HCT116 (cell line): ENCODE data around the gene TSKU. TPM values are rescaled to one million over a fixed set of nuclear protein-coding genes. Genes with fewer than 3 reads are reported as not detected.

Source experiments
- ATAC-seq: fragments of 200-7000 bp; cut with Tn5 transposase; 2 replicates; pipeline ENCODE4 v1.9.1; 2020; ENCODE audit warnings: mild to moderate bottlenecking, moderate library complexity
- BruUV-seq: library from RNA; stranded (reverse); fragments of 400-500 nt; replicated peaks from 2 replicates; lab custom pipeline; 2021; lab: Mats Ljungman, UMichigan
- CTCF ChIA-PET: fragments of 300-600 bp; sonication (Branson Sonifier 250); formaldehyde crosslinking; loops from one replicate; lab custom pipeline; 2021; ENCODE audit warnings: antibody characterized with exemption; lab: Charles Lee
- POLR2A ChIA-PET: fragments of 300-600, 350-600 bp; sonication (Branson Sonifier 250); formaldehyde crosslinking; loops from one replicate; lab custom pipeline; 2021; ENCODE audit warnings: antibody characterized with exemption; lab: Charles Lee
- RAD21 ChIA-PET, 2 experiments: fragments of 300-600 bp; sonication (Branson Sonifier 250); formaldehyde crosslinking; loops; one replicate each; lab custom pipeline; 2023; ENCODE audit warnings: low total read pairs in 2 of 2; ENCODE audit not compliant: uncharacterized antibody in 2 of 2, unreplicated experiment in 2 of 2, low non-redundant PET in 1 of 2; lab: Charles Lee
- DNase-seq: peaks from one replicate; pipeline ENCODE4 v3.0.0-alpha.2; 2010; ENCODE audit warnings: low read depth, low spot score
- H2AFZ ChIP-seq: fragments of 200-600 bp; shearing (Covaris generic), sonication (generic); 2 replicates; pipeline ENCODE4 v1.6.1; 2017; ENCODE audit warnings: low read depth, mixed run types, mixed read lengths, antibody characterized with exemption, low read length; ENCODE audit not compliant: poor library complexity, severe bottlenecking
- H3K27ac ChIP-seq: 2 replicates; pipeline ENCODE4 v1.5.1; 2012; ENCODE audit warnings: low read depth, low read length
- H3K27me3 ChIP-seq: fragments of 200-600 bp; sonication (generic); 2 replicates; pipeline ENCODE4 v1.6.1; 2016; ENCODE audit warnings: mixed run types, low read length, mixed read lengths; ENCODE audit not compliant: insufficient read depth
- H3K36me3 ChIP-seq, 2 experiments: fragments of 200-500 bp in 1 of 2; fragments of 200-600 bp in 1 of 2; sonication (Bioruptor generic) in 1 of 2; sonication (generic) in 1 of 2; 2 replicates each; pipeline versions ENCODE4 v1.5.1 to v1.6.1; 2014 to 2016; ENCODE audit warnings: low read length in 2 of 2, inconsistent platforms in 1 of 2, mixed read lengths in 1 of 2, mixed run types in 1 of 2; ENCODE audit not compliant: insufficient read depth in 2 of 2, control insufficient read depth in 1 of 2
- H3K4me1 ChIP-seq, 2 experiments: fragments of 200-600 bp in 1 of 2; sonication (generic) in 1 of 2; 2 replicates each; pipeline versions ENCODE4 v1.5.1 to v1.6.1; 2012 to 2017; ENCODE audit warnings: low read length in 2 of 2, inconsistent platforms in 1 of 2, mild to moderate bottlenecking in 1 of 2, mixed read lengths in 1 of 2, mixed run types in 1 of 2, moderate library complexity in 1 of 2; ENCODE audit not compliant: insufficient read depth in 2 of 2, control insufficient read depth in 1 of 2
- H3K4me2 ChIP-seq: fragments of 200-600 bp; sonication (generic); 2 replicates; pipeline ENCODE4 v1.6.1; 2017; ENCODE audit warnings: mixed run types, low read length, mixed read lengths
- H3K4me3 ChIP-seq, 2 experiments: fragments of 200-600 bp in 1 of 2; sonication (generic) in 1 of 2; replicated peaks in 1 of 2; 2 replicates each; pipeline ENCODE4 v1.5.1; 2011 to 2016; ENCODE audit warnings: low read length in 2 of 2, control low read depth in 1 of 2, low read depth in 1 of 2, mild to moderate bottlenecking in 1 of 2, mixed read lengths in 1 of 2, mixed run types in 1 of 2
- H3K79me2 ChIP-seq: fragments of 200-600 bp; sonication (generic); 2 replicates; pipeline ENCODE4 v1.6.1; 2017; ENCODE audit warnings: mild to moderate bottlenecking, mixed run types, low read length, moderate library complexity, mixed read lengths; ENCODE audit not compliant: insufficient read depth
- H3K9ac ChIP-seq: fragments of 200-600 bp; sonication (generic); 2 replicates; pipeline ENCODE4 v1.6.1; 2016; ENCODE audit warnings: low read length, mixed read lengths
- H3K9me2 ChIP-seq: fragments of 200-600 bp; sonication (generic), shearing (Covaris generic); 2 replicates; pipeline ENCODE4 v1.6.1; 2017; ENCODE audit warnings: mixed run types, mild to moderate bottlenecking, moderate library complexity; ENCODE audit not compliant: insufficient read depth
- H3K9me3 ChIP-seq, 2 experiments: fragments of 200-500 bp in 1 of 2; fragments of 200-600 bp in 1 of 2; sonication (Bioruptor generic) in 1 of 2; sonication (generic) in 1 of 2; 2 replicates each; pipeline ENCODE4 v1.6.1; 2014 to 2017; ENCODE audit warnings: low read length in 2 of 2, mixed read lengths in 2 of 2, inconsistent platforms in 1 of 2, low read depth in 1 of 2, mild to moderate bottlenecking in 1 of 2, mixed run types in 1 of 2, moderate library complexity in 1 of 2; ENCODE audit not compliant: control insufficient read depth in 1 of 2, insufficient read depth in 1 of 2
- H4K20me1 ChIP-seq: fragments of 200-600 bp; sonication (generic), shearing (Covaris generic); 2 replicates; pipeline ENCODE4 v1.6.1; 2017; ENCODE audit warnings: mixed run types, mild to moderate bottlenecking, moderate library complexity; ENCODE audit not compliant: insufficient read depth
- CBX3 ChIP-seq: IDR thresholded peaks from 2 replicates; pipeline ENCODE4 v1.6.1; 2012; ENCODE audit warnings: low read depth
- EGR1 ChIP-seq: IDR thresholded peaks from 2 replicates; pipeline ENCODE4 v1.6.1; 2012; ENCODE audit warnings: low read depth
- EZH2 ChIP-seq: fragments of 200-600 bp; sonication (generic); IDR thresholded peaks from 2 replicates; pipeline ENCODE4 v1.6.1; 2017; ENCODE audit warnings: antibody characterized with exemption, mixed run types
- EZH2phosphoT487 ChIP-seq: fragments of 200-600 bp; IDR thresholded peaks from 2 replicates; pipeline ENCODE4 v1.6.1; 2018; ENCODE audit warnings: antibody characterized with exemption, borderline replicate concordance
- FOSL1 ChIP-seq: IDR thresholded peaks from 2 replicates; pipeline ENCODE4 v1.6.1; 2012; ENCODE audit warnings: low read depth
- JUND ChIP-seq: IDR thresholded peaks from 2 replicates; pipeline ENCODE4 v1.6.1; 2012
- POLR2A ChIP-seq: IDR thresholded peaks from 2 replicates; pipeline ENCODE4 v1.7.0; 2011; ENCODE audit warnings: borderline replicate concordance; ENCODE audit not compliant: insufficient read depth, insufficient read length; ENCODE audit errors: extremely low read depth
- POLR2AphosphoS5 ChIP-seq: IDR thresholded peaks from 2 replicates; pipeline ENCODE4 v1.6.1; 2011; ENCODE audit warnings: mild to moderate bottlenecking, low read depth, low read length, moderate library complexity
- RAD21 ChIP-seq: IDR thresholded peaks from 2 replicates; pipeline ENCODE4 v1.6.1; 2012; ENCODE audit warnings: low read depth, mild to moderate bottlenecking
- SIN3A ChIP-seq: IDR thresholded peaks from 2 replicates; pipeline ENCODE4 v1.6.1; 2012; ENCODE audit warnings: low read depth
- SP1 ChIP-seq: IDR thresholded peaks from 2 replicates; pipeline ENCODE4 v1.6.1; 2012; ENCODE audit warnings: low read depth
- SRF ChIP-seq: IDR thresholded peaks from 2 replicates; pipeline ENCODE4 v1.6.1; 2012; ENCODE audit warnings: low read depth
- TCF7L2 ChIP-seq: IDR thresholded peaks from 2 replicates; pipeline ENCODE4 v1.7.0; 2011; ENCODE audit warnings: borderline replicate concordance, inconsistent platforms; ENCODE audit not compliant: insufficient read depth, insufficient read length; ENCODE audit errors: extremely low read depth
- ZFX ChIP-seq: fragments of 450-650 bp; IDR thresholded peaks from 2 replicates; pipeline ENCODE4 v1.6.1; 2017
- ZNF274 ChIP-seq: fragments of 200-500 bp; sonication (Bioruptor generic); IDR thresholded peaks from 2 replicates; pipeline ENCODE4 v1.6.1; 2014; ENCODE audit warnings: mild to moderate bottlenecking, low read depth, low read length, inconsistent platforms
- intact Hi-C: fragments of 100-400 bp; cut with micrococcal nuclease; formaldehyde crosslinking; loops from 2 replicates; pipeline ENCODE4 v1.10.0; 2022
- total RNA-seq: library from RNA; stranded (reverse); gene quantifications from one replicate; pipeline ENCODE4 v1.2.1, GENCODE V29; 2021; ENCODE audit not compliant: unreplicated experiment
- TF ChIP-seq, protein P1 (sequence below): IDR thresholded peaks from 2 replicates; pipeline ENCODE4 v1.6.1; 2011; ENCODE audit warnings: mild to moderate bottlenecking, low read length, moderate library complexity; ENCODE audit not compliant: insufficient replicate concordance; ENCODE audit errors: extremely low read depth
- TF ChIP-seq, protein P2 (sequence below), 3 experiments: fragments of 200-600 bp in 1 of 3; sonication (generic) in 1 of 3; IDR thresholded peaks in 2 of 3; conservative IDR thresholded peaks in 1 of 3; 2 replicates each; pipeline ENCODE4 v1.5.1; 2012 to 2017; ENCODE audit warnings: low read depth in 2 of 3, low read length in 2 of 3, antibody characterized with exemption in 1 of 3, borderline replicate concordance in 1 of 3, control low read depth in 1 of 3, mild to moderate bottlenecking in 1 of 3, mixed read lengths in 1 of 3, mixed run types in 1 of 3, moderate library complexity in 1 of 3; ENCODE audit not compliant: insufficient read depth in 1 of 3
- TF ChIP-seq, protein P3 (sequence below): IDR thresholded peaks from 2 replicates; pipeline ENCODE4 v1.6.1; 2012; ENCODE audit warnings: low read depth
- TF ChIP-seq, protein P4 (sequence below): IDR thresholded peaks from 2 replicates; pipeline ENCODE4 v1.6.1; 2012

TSKU gene
- total RNA-seq, 1 experiment from 2014 or later, result 21.9 TPM

DNA sequence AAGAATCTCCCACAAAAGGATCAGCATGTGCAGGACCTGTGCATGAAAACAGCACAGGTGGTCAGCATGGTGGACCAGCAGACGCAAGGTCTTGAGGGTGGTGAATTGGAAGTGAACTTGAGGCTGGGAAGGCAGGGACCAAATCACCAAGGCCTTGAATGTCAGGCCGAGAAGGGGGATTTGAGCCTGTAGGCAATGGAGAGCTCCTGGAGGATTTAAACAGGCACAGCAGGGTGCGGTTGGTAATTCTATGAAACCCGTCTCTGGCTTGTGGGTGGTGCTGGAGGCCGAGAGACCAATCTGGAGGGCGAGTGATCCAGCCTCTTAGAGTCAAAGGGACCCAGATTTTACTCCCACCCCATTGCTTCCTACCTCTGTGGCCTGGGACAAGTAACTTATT, 2.4 kb downstream of the TSKU start:
- no peaks in the 10 kb centered on the region for H3K9me2 ChIP-seq
- H3K27ac ChIP-seq, result no peak overlapping the region
- RAD21 ChIA-PET, result no interaction called here
- H3K79me2 ChIP-seq, result peaks cover 66% of the 10 kb centered on the region
- no peak for DNase-seq
- CTCF ChIA-PET, result no interaction called here
- peaks cover 15% of the 10 kb centered on the region; the same call in 1 of the 2 replicates for H4K20me1 ChIP-seq
- H3K27me3 ChIP-seq, result no peaks in the 10 kb centered on the region
- H3K9ac ChIP-seq, result no peak overlapping the region; the same call in 1 of the 2 replicates
- no TSS peak for BruUV-seq
- no peak overlapping the region for H2AFZ ChIP-seq
- no peak overlapping the region for H3K4me3 ChIP-seq
- peaks cover 64 to 80% of the 10 kb centered on the region in 2 experiments for H3K4me1 ChIP-seq
- H3K4me2 ChIP-seq, result peak overlapping the region; percentile 95
- no peaks in the 10 kb centered on the region for H3K36me3 ChIP-seq
- no peak for ATAC-seq
- no peaks in the 10 kb centered on the region for H3K9me3 ChIP-seq
- POLR2A ChIA-PET, result no interaction called here
- intact Hi-C loops, result no loop called here
- TF ChIP-seq ZFX (no peak), TCF7L2 (no peak), POLR2AphosphoS5 (no peak), EZH2 (no peak), SIN3A (no peak), POLR2A (no peak), EGR1 (no peak), RAD21 (no peak), SP1 (no peak), ZNF274 (no peak), EZH2phosphoT487 (no peak), CBX3 (no peak), FOSL1 (no peak), SRF (no peak), JUND (no peak)
- TF ChIP-seq, protein P1, sequence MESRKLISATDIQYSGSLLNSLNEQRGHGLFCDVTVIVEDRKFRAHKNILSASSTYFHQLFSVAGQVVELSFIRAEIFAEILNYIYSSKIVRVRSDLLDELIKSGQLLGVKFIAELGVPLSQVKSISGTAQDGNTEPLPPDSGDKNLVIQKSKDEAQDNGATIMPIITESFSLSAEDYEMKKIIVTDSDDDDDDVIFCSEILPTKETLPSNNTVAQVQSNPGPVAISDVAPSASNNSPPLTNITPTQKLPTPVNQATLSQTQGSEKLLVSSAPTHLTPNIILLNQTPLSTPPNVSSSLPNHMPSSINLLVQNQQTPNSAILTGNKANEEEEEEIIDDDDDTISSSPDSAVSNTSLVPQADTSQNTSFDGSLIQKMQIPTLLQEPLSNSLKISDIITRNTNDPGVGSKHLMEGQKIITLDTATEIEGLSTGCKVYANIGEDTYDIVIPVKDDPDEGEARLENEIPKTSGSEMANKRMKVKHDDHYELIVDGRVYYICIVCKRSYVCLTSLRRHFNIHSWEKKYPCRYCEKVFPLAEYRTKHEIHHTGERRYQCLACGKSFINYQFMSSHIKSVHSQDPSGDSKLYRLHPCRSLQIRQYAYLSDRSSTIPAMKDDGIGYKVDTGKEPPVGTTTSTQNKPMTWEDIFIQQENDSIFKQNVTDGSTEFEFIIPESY, result no peak
- TF ChIP-seq, protein P2, sequence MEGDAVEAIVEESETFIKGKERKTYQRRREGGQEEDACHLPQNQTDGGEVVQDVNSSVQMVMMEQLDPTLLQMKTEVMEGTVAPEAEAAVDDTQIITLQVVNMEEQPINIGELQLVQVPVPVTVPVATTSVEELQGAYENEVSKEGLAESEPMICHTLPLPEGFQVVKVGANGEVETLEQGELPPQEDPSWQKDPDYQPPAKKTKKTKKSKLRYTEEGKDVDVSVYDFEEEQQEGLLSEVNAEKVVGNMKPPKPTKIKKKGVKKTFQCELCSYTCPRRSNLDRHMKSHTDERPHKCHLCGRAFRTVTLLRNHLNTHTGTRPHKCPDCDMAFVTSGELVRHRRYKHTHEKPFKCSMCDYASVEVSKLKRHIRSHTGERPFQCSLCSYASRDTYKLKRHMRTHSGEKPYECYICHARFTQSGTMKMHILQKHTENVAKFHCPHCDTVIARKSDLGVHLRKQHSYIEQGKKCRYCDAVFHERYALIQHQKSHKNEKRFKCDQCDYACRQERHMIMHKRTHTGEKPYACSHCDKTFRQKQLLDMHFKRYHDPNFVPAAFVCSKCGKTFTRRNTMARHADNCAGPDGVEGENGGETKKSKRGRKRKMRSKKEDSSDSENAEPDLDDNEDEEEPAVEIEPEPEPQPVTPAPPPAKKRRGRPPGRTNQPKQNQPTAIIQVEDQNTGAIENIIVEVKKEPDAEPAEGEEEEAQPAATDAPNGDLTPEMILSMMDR (IDR thresholded peaks at IDR 0.05 in 2 of 3, conservative IDR thresholded peaks at IDR 0.05 in 1 of 3; ENCODE audit: borderline replicate concordance in 1 of 3, insufficient read depth in 1 of 3, low read depth in 2 of 3, low read length in 2 of 3), result no peak
- TF ChIP-seq, protein P3, sequence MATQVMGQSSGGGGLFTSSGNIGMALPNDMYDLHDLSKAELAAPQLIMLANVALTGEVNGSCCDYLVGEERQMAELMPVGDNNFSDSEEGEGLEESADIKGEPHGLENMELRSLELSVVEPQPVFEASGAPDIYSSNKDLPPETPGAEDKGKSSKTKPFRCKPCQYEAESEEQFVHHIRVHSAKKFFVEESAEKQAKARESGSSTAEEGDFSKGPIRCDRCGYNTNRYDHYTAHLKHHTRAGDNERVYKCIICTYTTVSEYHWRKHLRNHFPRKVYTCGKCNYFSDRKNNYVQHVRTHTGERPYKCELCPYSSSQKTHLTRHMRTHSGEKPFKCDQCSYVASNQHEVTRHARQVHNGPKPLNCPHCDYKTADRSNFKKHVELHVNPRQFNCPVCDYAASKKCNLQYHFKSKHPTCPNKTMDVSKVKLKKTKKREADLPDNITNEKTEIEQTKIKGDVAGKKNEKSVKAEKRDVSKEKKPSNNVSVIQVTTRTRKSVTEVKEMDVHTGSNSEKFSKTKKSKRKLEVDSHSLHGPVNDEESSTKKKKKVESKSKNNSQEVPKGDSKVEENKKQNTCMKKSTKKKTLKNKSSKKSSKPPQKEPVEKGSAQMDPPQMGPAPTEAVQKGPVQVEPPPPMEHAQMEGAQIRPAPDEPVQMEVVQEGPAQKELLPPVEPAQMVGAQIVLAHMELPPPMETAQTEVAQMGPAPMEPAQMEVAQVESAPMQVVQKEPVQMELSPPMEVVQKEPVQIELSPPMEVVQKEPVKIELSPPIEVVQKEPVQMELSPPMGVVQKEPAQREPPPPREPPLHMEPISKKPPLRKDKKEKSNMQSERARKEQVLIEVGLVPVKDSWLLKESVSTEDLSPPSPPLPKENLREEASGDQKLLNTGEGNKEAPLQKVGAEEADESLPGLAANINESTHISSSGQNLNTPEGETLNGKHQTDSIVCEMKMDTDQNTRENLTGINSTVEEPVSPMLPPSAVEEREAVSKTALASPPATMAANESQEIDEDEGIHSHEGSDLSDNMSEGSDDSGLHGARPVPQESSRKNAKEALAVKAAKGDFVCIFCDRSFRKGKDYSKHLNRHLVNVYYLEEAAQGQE, result no peak
- TF ChIP-seq, protein P4, sequence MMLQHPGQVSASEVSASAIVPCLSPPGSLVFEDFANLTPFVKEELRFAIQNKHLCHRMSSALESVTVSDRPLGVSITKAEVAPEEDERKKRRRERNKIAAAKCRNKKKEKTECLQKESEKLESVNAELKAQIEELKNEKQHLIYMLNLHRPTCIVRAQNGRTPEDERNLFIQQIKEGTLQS, result no peak
